Measurements from ENCODE around the gene ZNF22.

ZNF22 gene

GRCh38 chr10:44981172-44982113 is 19.3 kb upstream of the ZNF22 start:
- no peak overlapping the region for H3K4me3 ChIP-seq (ENCODE audit: low read depth, low read length)
- TF ChIP-seq CTCF (IDR thresholded peaks at IDR 0.05; ENCODE audit: low read depth, low read length, missing control alignments), result no peak
- peak; percentile 62 for DNase-seq (ENCODE audit: low read depth)

GRCh38 chr10:44982114-44982460 is 18.6 kb upstream of the ZNF22 start:
- DNase-seq (ENCODE audit: low read depth), result no peak
- in situ Hi-C loops (cut with HindIII; ENCODE audit: low sequenced_read_pairs), result no loop called here
- no peak overlapping the region for H3K4me3 ChIP-seq (ENCODE audit: low read depth, low read length)
- no peak for TF ChIP-seq CTCF (IDR thresholded peaks at IDR 0.05; ENCODE audit: low read depth, low read length, missing control alignments)

More at GRCh38 chr10:44981172-44982113, 19.3 kb upstream of the ZNF22 start:
- in situ Hi-C loops (cut with HindIII; ENCODE audit: low sequenced_read_pairs), result no loop called here

- in situ Hi-C loops (cut with HindIII; ENCODE audit: low sequenced_read_pairs), result no loop called here
- no peak overlapping the region for H3K4me3 ChIP-seq (ENCODE audit: low read depth, low read length)
- no peak for TF ChIP-seq CTCF (IDR thresholded peaks at IDR 0.05; ENCODE audit: low read depth, low read length, missing control alignments)
- DNase-seq (ENCODE audit: low read depth), result no peak
Measured at GRCh38 chr10:44982496-44982895, 18.2 kb upstream of the ZNF22 start.

GRCh38 chr10:44983066-44983894 is 17.4 kb upstream of the ZNF22 start:
- no peak for DNase-seq (ENCODE audit: low read depth)
- TF ChIP-seq CTCF (IDR thresholded peaks at IDR 0.05; ENCODE audit: low read depth, low read length, missing control alignments), result no peak
- in situ Hi-C loops (cut with HindIII; ENCODE audit: low sequenced_read_pairs), result no loop called here

GRCh38 chr10:44983895-44984278 is 16.8 kb upstream of the ZNF22 start:
- in situ Hi-C loops (cut with HindIII; ENCODE audit: low sequenced_read_pairs), result no loop called here
- no peak for DNase-seq (ENCODE audit: low read depth)
- no peak overlapping the region for H3K4me3 ChIP-seq (ENCODE audit: low read depth, low read length)
- TF ChIP-seq CTCF (IDR thresholded peaks at IDR 0.05; ENCODE audit: low read depth, low read length, missing control alignments), result no peak

More at GRCh38 chr10:44983066-44983894, 17.4 kb upstream of the ZNF22 start:
- H3K4me3 ChIP-seq (ENCODE audit: low read depth, low read length), result no peak overlapping the region

GRCh38 chr10:44984671-44985101 is 16.0 kb upstream of the ZNF22 start:
- DNase-seq (ENCODE audit: low read depth), result no peak
- no peak overlapping the region for H3K4me3 ChIP-seq (ENCODE audit: low read depth, low read length)
- TF ChIP-seq CTCF (IDR thresholded peaks at IDR 0.05; ENCODE audit: low read depth, low read length, missing control alignments), result no peak
- in situ Hi-C loops (cut with HindIII; ENCODE audit: low sequenced_read_pairs), result no loop called here
